BJ (cell line): Measurements from ENCODE around the gene TGOLN2. TPM values are rescaled to one million over a fixed set of nuclear protein-coding genes. Genes with fewer than 3 reads are reported as not detected.

Experiments used
- CTCF ChIA-PET: fragments of 350-600 bp; formaldehyde crosslinking; extraction: SDS; loops from one replicate; lab custom pipeline; 2021; ENCODE audit warnings: antibody characterized with exemption, inconsistent platforms; lab: Yijun Ruan, JAX
- POLR2A ChIA-PET: fragments of 300-600 bp; sonication (Branson Sonifier 250); formaldehyde crosslinking; extraction: SDS; loops from one replicate; lab custom pipeline; 2021; ENCODE audit warnings: antibody characterized with exemption; lab: Charles Lee
- DNase-seq: peaks from one replicate; pipeline ENCODE4 v3.0.0-alpha.2; 2011; ENCODE audit warnings: low read depth
- H3K27me3 ChIP-seq: 2 replicates; pipeline ENCODE4 v1.6.0; 2011; ENCODE audit warnings: low read length; ENCODE audit not compliant: control insufficient read depth, insufficient read depth
- H3K36me3 ChIP-seq: 2 replicates; pipeline ENCODE4 v1.5.1; 2011; ENCODE audit warnings: low read length; ENCODE audit not compliant: control insufficient read depth, insufficient read depth
- H3K4me3 ChIP-seq: 2 replicates; pipeline ENCODE4 v1.5.1; 2011; ENCODE audit warnings: low read depth, mild to moderate bottlenecking, control low read depth, low read length
- polyA plus RNA-seq: library from polyadenylated mRNA; depleted of rRNA; stranded (reverse); fragments of >200 nt; gene quantifications from 2 replicates; pipeline ENCODE4 v1.2.3, GENCODE V29; 2011
- TF ChIP-seq, protein P1 (sequence below): IDR thresholded peaks from 2 replicates; pipeline ENCODE4 v1.5.1; 2011; ENCODE audit warnings: low read depth, mild to moderate bottlenecking, control low read depth, inconsistent platforms, low read length, moderate library complexity; ENCODE audit not compliant: insufficient read depth

Gene TGOLN2
- polyA plus RNA-seq, 1 experiment: 132 TPM

DNA sequence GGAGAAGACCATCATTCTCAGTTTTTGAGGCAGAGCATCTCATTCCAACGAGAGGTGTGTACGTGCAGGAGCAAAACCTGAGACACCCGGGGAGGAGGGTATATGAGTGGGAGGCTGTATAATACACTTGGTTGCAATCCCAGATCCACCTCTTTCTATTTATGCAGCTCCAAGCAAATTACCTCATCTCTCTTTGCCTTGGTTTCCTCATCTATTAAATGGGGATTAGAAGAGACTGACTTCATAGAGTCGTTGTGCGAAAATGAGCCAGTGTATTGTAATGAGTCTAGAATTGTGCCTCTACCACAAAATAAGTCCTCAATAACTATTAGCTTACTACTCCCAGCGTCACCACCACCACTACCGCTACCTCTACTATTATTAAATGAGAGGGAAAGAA is 40.1 kb downstream of the TGOLN2 start:
- DNase-seq: no peak
- POLR2A ChIA-PET: no interaction called here
- TF ChIP-seq, protein P1, sequence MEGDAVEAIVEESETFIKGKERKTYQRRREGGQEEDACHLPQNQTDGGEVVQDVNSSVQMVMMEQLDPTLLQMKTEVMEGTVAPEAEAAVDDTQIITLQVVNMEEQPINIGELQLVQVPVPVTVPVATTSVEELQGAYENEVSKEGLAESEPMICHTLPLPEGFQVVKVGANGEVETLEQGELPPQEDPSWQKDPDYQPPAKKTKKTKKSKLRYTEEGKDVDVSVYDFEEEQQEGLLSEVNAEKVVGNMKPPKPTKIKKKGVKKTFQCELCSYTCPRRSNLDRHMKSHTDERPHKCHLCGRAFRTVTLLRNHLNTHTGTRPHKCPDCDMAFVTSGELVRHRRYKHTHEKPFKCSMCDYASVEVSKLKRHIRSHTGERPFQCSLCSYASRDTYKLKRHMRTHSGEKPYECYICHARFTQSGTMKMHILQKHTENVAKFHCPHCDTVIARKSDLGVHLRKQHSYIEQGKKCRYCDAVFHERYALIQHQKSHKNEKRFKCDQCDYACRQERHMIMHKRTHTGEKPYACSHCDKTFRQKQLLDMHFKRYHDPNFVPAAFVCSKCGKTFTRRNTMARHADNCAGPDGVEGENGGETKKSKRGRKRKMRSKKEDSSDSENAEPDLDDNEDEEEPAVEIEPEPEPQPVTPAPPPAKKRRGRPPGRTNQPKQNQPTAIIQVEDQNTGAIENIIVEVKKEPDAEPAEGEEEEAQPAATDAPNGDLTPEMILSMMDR: no peak
- H3K4me3 ChIP-seq: no peak overlapping the region
- CTCF ChIA-PET: interaction anchor here (1.4 to 10.5 kb wide), 5 partner anchors 11 to 361 kb away, joined by 3 to 129 read pairs (median 48); partner anchors contain the start of gene TCF7L1
- peaks cover 8% of the 10 kb centered on the region for H3K36me3 ChIP-seq
- no peaks in the 10 kb centered on the region for H3K27me3 ChIP-seq

DNA sequence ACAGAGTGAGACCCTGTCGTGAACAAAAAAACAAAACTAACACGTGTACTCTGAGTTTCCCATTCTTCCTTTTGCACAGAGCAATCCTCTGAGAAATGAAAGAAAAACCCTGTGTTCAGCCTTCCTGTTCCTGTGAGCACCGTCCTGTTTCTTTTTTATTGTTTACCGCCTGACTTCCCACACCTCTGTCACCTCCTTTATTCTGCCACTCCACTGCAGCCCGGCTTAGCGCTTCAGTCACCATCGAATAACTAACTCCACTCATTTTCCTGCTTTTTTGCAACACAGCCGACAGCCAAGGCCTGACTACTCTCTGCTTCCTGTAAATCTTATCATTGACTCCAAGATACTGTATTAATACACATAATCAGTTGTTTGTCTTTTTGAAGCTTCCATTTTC is 40.9 kb downstream of the TGOLN2 start:
- Histone ChIP-seq H3K36me3 (peaks cover 8% of the 10 kb centered on the region), H3K27me3 (no peaks in the 10 kb centered on the region), H3K4me3 (no peak overlapping the region)
- ChIA-PET POLR2A (no interaction called here), CTCF (interaction anchor here (3.3 to 10.5 kb wide), 4 partner anchors 12 to 219 kb away, joined by 11 to 129 read pairs (median 82); partner anchors contain the start of gene TCF7L1)
- DNase-seq: no peak
- TF ChIP-seq, protein P1: no peak

DNA sequence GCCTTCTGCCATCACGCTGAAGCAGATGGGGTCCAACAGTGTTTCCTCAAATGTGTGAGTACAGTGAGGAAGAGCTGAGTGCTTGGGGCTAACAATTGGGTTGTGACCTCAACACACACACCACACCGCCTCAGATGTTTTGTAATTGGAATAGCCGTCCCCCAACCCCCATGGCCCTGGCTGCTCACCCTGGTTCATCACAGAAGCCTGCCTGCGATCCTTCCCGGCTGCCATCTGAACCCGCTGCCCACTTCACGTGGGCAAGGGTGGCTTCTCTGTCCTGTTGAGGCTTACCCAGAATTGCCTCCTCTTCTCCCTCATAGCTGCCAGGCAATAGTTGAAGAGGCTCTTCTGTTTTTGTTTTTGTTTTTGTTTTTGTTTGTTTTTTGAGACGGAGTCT is 44.1 kb downstream of the TGOLN2 start:
- Histone ChIP-seq H3K4me3 (no peak overlapping the region), H3K36me3 (peaks cover 6% of the 10 kb centered on the region; the same call in 1 of the 2 replicates), H3K27me3 (no peaks in the 10 kb centered on the region)
- ChIA-PET POLR2A (no interaction called here), CTCF (interaction anchor here (1.3 to 10.5 kb wide), 4 partner anchors 32 to 358 kb away, joined by 4 to 129 read pairs (median 62); partner anchors contain the start of gene TCF7L1)
- TF ChIP-seq, protein P1: no peak
- no peak for DNase-seq

DNA sequence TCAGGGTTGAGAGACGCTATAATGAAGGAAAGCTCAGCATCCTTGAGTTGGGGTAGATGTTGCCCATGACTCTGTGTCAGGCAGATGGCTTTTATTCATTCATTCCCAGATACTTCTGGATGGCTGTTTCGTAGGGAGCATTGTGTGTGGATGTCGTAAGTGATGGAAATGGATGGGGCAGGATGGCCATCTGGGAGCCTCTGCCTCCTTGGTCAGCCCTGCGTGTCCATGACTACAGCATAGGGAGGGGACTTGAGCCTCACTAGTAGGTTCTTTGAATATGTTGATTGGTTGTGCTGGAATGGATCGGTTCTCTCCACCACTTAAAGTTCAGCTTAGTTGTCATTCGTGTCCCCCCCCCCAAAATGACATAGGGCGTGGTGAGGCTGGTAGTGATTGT is 44.9 kb downstream of the TGOLN2 start:
- Histone ChIP-seq H3K36me3 (peaks cover 6% of the 10 kb centered on the region; the same call in 1 of the 2 replicates), H3K27me3 (no peaks in the 10 kb centered on the region), H3K4me3 (no peak overlapping the region)
- ChIA-PET POLR2A (no interaction called here), CTCF (interaction anchor here (1.3 to 10.5 kb wide), 3 partner anchors 31 to 215 kb away, joined by 4 to 129 read pairs (median 115); partner anchors contain the start of gene TCF7L1)
- no peak for DNase-seq
- TF ChIP-seq, protein P1: no peak

DNA sequence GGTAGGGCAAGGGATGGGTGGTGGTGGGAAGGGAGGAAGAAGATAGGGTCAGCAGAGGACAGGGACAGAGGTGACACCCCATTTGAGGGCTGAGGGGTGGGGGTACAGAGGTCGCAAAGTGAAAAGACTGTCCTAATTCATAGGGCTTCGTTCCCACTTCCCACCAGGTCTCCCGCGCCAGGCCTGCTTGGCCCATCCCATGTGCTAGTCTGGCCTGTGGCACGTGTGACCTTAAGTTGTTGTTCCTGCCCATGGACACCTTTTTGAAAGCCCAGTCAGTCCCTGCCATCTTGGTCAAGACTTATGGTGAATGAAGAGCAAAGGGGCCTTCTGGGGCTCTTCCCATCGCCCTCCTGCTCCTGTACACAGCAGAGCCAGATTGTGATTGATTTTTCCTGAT is 46.2 kb downstream of the TGOLN2 start:
- H3K36me3 ChIP-seq: peaks cover 3% of the 10 kb centered on the region; the same call in 1 of the 2 replicates
- POLR2A ChIA-PET: no interaction called here
- no peak overlapping the region for H3K4me3 ChIP-seq
- CTCF ChIA-PET: no interaction called here
- DNase-seq: no peak
- TF ChIP-seq, protein P1: no peak
- no peaks in the 10 kb centered on the region for H3K27me3 ChIP-seq
